HepG2 (cell line): ENCODE data around the gene PIKFYVE. TPM values are rescaled to one million over a fixed set of nuclear protein-coding genes. Genes with fewer than 3 reads are reported as not detected.

Source experiments
- ELF4 ChIP-seq: sonication (generic); formaldehyde crosslinking; IDR thresholded peaks from 2 replicates; pipeline ENCODE4 v1.5.0; 2020; ENCODE audit warnings: missing genetic modification reagents, mild to moderate bottlenecking, moderate library complexity, borderline replicate concordance
- EZH2 ChIP-seq: conservative IDR thresholded peaks from 2 replicates; pipeline ENCODE4 v1.6.1; 2012; ENCODE audit warnings: mild to moderate bottlenecking, low read depth, low read length, moderate library complexity
- HOXA5 ChIP-seq: sonication (generic); formaldehyde crosslinking; IDR thresholded peaks from 2 replicates; pipeline ENCODE4 v1.4.0; 2020; ENCODE audit warnings: missing genetic modification reagents
- JDP2 ChIP-seq: sonication (generic); formaldehyde crosslinking; IDR thresholded peaks from 2 replicates; pipeline ENCODE4 v1.8.1; 2022; ENCODE audit warnings: missing genetic modification reagents, borderline replicate concordance
- KLF16 ChIP-seq, 2 experiments: sonication (generic) in 1 of 2; formaldehyde crosslinking in 1 of 2; IDR thresholded peaks; 2 replicates each; pipeline versions ENCODE4 v1.6.1 to v1.8.0; 2016 to 2023; ENCODE audit warnings: missing genetic modification reagents in 2 of 2, missing compliant biosample characterization in 1 of 2
- MLLT10 ChIP-seq: sonication (generic); formaldehyde crosslinking; IDR thresholded peaks from 2 replicates; pipeline ENCODE4 v1.4.0; 2020; ENCODE audit warnings: missing genetic modification reagents
- MXD4 ChIP-seq: IDR thresholded peaks from 2 replicates; pipeline ENCODE4 v1.6.1; 2016; ENCODE audit warnings: mild to moderate bottlenecking, missing biosample characterization, missing genetic modification reagents
- RFX3 ChIP-seq: IDR thresholded peaks from 2 replicates; pipeline ENCODE4 v1.6.1; 2016; ENCODE audit warnings: missing biosample characterization, missing genetic modification reagents
- TAF1 ChIP-seq: sonication (generic); formaldehyde crosslinking; IDR thresholded peaks from 2 replicates; pipeline ENCODE4 v1.4.0; 2020; ENCODE audit warnings: missing genetic modification reagents
- TMF1 ChIP-seq: sonication (generic); formaldehyde crosslinking; IDR thresholded peaks from 2 replicates; pipeline ENCODE4 v1.8.1; 2022; ENCODE audit warnings: low read depth, missing genetic modification reagents
- XRCC5 ChIP-seq: fragments of 200-400 bp; formaldehyde crosslinking; optimal IDR thresholded peaks from 2 replicates; pipeline ENCODE3; 2017; ENCODE audit warnings: mild to moderate bottlenecking, low read length
- ZFAT ChIP-seq: sonication (generic); formaldehyde crosslinking; conservative IDR thresholded peaks from 2 replicates; pipeline ENCODE4 v1.8.1; 2023; ENCODE audit warnings: missing genetic modification reagents, inconsistent platforms
- ZFP36L2 ChIP-seq: sonication (generic); formaldehyde crosslinking; IDR thresholded peaks from 2 replicates; pipeline ENCODE4 v1.4.0; 2020; ENCODE audit warnings: missing genetic modification reagents
- ZNF512B ChIP-seq: sonication (generic); formaldehyde crosslinking; IDR thresholded peaks from 2 replicates; pipeline ENCODE4 v1.5.1; 2020; ENCODE audit warnings: missing genetic modification reagents, mild to moderate bottlenecking, borderline replicate concordance
- ZNF572 ChIP-seq: sonication (generic); formaldehyde crosslinking; IDR thresholded peaks from 2 replicates; pipeline ENCODE4 v1.5.1; 2020; ENCODE audit warnings: mild to moderate bottlenecking, missing genetic modification reagents
- ZNF577 ChIP-seq: sonication (generic); formaldehyde crosslinking; IDR thresholded peaks from 2 replicates; pipeline ENCODE4 v1.4.0; 2020; ENCODE audit warnings: mild to moderate bottlenecking, low read depth, missing genetic modification reagents, borderline replicate concordance
- ZNF644 ChIP-seq: IDR thresholded peaks from 2 replicates; pipeline ENCODE4 v1.6.1; 2016; ENCODE audit warnings: low read depth
- ZNF652 ChIP-seq: IDR thresholded peaks from 2 replicates; pipeline ENCODE4 v1.6.1; 2016; ENCODE audit warnings: low read depth, borderline replicate concordance
- ZNF775 ChIP-seq: sonication (generic); formaldehyde crosslinking; IDR thresholded peaks from 2 replicates; pipeline ENCODE4 v1.4.0; 2020; ENCODE audit warnings: missing genetic modification reagents, mild to moderate bottlenecking, moderate library complexity, borderline replicate concordance
- ZNF816 ChIP-seq: sonication (generic); formaldehyde crosslinking; IDR thresholded peaks from 2 replicates; pipeline ENCODE4 v1.8.0; 2022; ENCODE audit warnings: missing genetic modification reagents, mild to moderate bottlenecking, borderline replicate concordance
- ZSCAN22 ChIP-seq: sonication (generic); formaldehyde crosslinking; IDR thresholded peaks from 2 replicates; pipeline ENCODE4 v1.4.0; 2020; ENCODE audit warnings: mild to moderate bottlenecking, missing genetic modification reagents
- ZSCAN30 ChIP-seq: sonication (generic); formaldehyde crosslinking; IDR thresholded peaks from 2 replicates; pipeline ENCODE4 v1.5.0; 2020; ENCODE audit warnings: mild to moderate bottlenecking, missing genetic modification reagents
- polyA plus RNA-seq, 8 experiments: library from polyadenylated mRNA; depleted of rRNA in 3 of 8; stranded (reverse) in 7 of 8; unstranded in 1 of 8; fragments of >200 nt; fragmentation: Illumina TruSeq in 4 of 8; extraction: Trizol in 4 of 8; gene quantifications; 2 replicates each; pipeline versions ENCODE4 v1.2.1 to v1.2.3, GENCODE V29; 2011 to 2016; ENCODE audit warnings: low read depth in 4 of 8, missing spikeins in 1 of 8, mixed read lengths in 1 of 8; ENCODE audit not compliant: insufficient read depth in 1 of 8
- total RNA-seq, 5 experiments: library from RNA; depleted of rRNA; stranded (reverse); fragments of >200 nt; fragmentation: Illumina TruSeq; extraction: Trizol; gene quantifications; 2 replicates each; pipeline ENCODE4 v1.2.3, GENCODE V29; 2016; ENCODE audit warnings: low read depth in 1 of 5
- TF ChIP-seq, protein P1 (sequence below): sonication (generic); formaldehyde crosslinking; IDR thresholded peaks from 2 replicates; pipeline ENCODE4 v1.4.0; 2020; ENCODE audit warnings: missing genetic modification reagents, mild to moderate bottlenecking, borderline replicate concordance
- TF ChIP-seq, protein P2 (sequence below): sonication (generic); formaldehyde crosslinking; IDR thresholded peaks from 2 replicates; pipeline ENCODE4 v1.9.0; 2022; ENCODE audit warnings: missing genetic modification reagents, mild to moderate bottlenecking, borderline replicate concordance

Gene PIKFYVE
- total and polyA plus RNA-seq, 2 of the 13 experiments (the other 11 are each of a cell fraction or from before 2014, with no cell fraction given) = 20.2 to 21.7 TPM

DNA sequence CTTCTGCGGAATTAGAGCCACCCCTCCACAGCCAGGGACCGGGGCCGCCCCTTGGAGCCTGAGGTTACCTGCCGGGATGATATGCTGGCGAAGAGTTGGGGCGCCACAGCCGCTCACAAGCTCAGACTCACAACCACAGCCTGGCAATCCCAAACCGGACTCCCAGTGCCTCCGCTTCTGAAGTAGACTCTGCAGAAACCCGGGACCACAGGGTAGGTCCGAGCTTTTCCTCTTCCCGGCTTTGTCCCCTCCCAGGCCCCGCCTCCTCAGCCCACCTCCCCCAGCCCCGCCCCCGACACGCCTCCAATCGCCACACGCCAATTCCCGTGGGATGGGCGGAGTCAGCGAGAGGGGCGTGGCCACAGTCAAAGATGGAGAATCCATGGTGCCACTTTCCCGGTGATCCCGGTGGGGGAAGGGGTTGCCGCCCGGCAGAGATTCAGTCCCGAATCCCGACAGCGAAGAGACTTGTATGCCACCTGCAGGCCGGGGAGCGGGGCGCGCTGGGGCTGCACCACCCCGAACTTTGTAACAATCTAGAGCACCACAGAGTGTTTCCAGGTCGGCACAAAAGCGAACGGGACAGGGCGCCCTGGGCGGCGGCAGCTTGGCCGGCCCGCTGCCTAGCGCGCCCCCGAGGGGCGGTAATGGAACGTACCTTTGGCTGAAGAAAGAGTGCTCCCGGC, 11.0 kb upstream of the PIKFYVE start, which contains the start of gene IDH1 (continued):
- peak in 1 of 2 experiments; percentile 93; a peak in 1 of 4 replicates for TF ChIP-seq KLF16 (CRISPR knock-in tag; IDR thresholded peaks at IDR 0.05)
- TF ChIP-seq JDP2 = no peak
- peak; percentile 37 for TF ChIP-seq TMF1 (CRISPR knock-in tag)
- no peak for TF ChIP-seq MLLT10 (CRISPR knock-in tag)
- no peak for TF ChIP-seq ZNF577
- 0 out of 2 replicates have a peak, but pooled peaks have one; percentile 68 for TF ChIP-seq ZNF572 (CRISPR knock-in tag)
- TF ChIP-seq, protein P1, sequence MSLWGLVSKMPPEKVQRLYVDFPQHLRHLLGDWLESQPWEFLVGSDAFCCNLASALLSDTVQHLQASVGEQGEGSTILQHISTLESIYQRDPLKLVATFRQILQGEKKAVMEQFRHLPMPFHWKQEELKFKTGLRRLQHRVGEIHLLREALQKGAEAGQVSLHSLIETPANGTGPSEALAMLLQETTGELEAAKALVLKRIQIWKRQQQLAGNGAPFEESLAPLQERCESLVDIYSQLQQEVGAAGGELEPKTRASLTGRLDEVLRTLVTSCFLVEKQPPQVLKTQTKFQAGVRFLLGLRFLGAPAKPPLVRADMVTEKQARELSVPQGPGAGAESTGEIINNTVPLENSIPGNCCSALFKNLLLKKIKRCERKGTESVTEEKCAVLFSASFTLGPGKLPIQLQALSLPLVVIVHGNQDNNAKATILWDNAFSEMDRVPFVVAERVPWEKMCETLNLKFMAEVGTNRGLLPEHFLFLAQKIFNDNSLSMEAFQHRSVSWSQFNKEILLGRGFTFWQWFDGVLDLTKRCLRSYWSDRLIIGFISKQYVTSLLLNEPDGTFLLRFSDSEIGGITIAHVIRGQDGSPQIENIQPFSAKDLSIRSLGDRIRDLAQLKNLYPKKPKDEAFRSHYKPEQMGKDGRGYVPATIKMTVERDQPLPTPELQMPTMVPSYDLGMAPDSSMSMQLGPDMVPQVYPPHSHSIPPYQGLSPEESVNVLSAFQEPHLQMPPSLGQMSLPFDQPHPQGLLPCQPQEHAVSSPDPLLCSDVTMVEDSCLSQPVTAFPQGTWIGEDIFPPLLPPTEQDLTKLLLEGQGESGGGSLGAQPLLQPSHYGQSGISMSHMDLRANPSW (CRISPR knock-in tag) = no peak
- TF ChIP-seq RFX3 = no peak
- TF ChIP-seq ZNF775 (CRISPR knock-in tag) = no peak
- TF ChIP-seq MXD4 (CRISPR knock-in tag) = peak; percentile 52; the same call in 1 of the 2 replicates
- TF ChIP-seq ZNF652 (CRISPR knock-in tag) = no peak
- peak; percentile 98 for TF ChIP-seq TAF1 (CRISPR knock-in tag)
- no peak for TF ChIP-seq ZSCAN22 (CRISPR knock-in tag)
- peak; percentile 72; the same call in 1 of the 2 replicates for TF ChIP-seq ZNF644
- peak; percentile 86 for TF ChIP-seq HOXA5
- no peak for TF ChIP-seq ZNF512B (CRISPR knock-in tag)
- TF ChIP-seq, protein P2, sequence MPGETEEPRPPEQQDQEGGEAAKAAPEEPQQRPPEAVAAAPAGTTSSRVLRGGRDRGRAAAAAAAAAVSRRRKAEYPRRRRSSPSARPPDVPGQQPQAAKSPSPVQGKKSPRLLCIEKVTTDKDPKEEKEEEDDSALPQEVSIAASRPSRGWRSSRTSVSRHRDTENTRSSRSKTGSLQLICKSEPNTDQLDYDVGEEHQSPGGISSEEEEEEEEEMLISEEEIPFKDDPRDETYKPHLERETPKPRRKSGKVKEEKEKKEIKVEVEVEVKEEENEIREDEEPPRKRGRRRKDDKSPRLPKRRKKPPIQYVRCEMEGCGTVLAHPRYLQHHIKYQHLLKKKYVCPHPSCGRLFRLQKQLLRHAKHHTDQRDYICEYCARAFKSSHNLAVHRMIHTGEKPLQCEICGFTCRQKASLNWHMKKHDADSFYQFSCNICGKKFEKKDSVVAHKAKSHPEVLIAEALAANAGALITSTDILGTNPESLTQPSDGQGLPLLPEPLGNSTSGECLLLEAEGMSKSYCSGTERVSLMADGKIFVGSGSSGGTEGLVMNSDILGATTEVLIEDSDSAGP = no peak; the same call in 1 of the 2 replicates
- TF ChIP-seq XRCC5 = peak; percentile 93
- TF ChIP-seq ZSCAN30 (CRISPR knock-in tag) = peak; percentile 80; the same call in 1 of the 2 replicates
- no peak for TF ChIP-seq ZNF816
- no peak; the same call in 1 of the 2 replicates for TF ChIP-seq ZFP36L2 (CRISPR knock-in tag)
- TF ChIP-seq EZH2 = no peak
- TF ChIP-seq ELF4 = no peak
- TF ChIP-seq ZFAT (CRISPR knock-in tag) = no peak; the same call in 1 of the 2 replicates
